Heart left ventricle (tissue), 16 donors: ENCODE measurements around the gene ORM2. TPM values are rescaled to one million over a fixed set of nuclear protein-coding genes. Genes with fewer than 3 reads are reported as not detected.
"Not testable (repeated sequence)": the region's sequence is repeated elsewhere in the genome, so short reads cannot be mapped to it uniquely, and the experiment has no call there.

Experiments
- ATAC-seq, 4 donors: fragments of 200-7000 bp; cut with Tn5 transposase; one replicate each; pipeline ENCODE4 v1.9.1; 2020 to 2022; ENCODE audit warnings: moderate library complexity in 4 of 4, mild to moderate bottlenecking in 3 of 4, moderate number of reproducible peaks in 1 of 4
- DNase-seq, 5 donors: peaks; one replicate each; pipeline ENCODE4 v3.0.0-alpha.2; 2020
- H3K27ac ChIP-seq, 12 donors: fragments of 200-600 bp; sonication (generic) in 4 of 12; one replicate each; pipeline versions ENCODE4 v1.5.0 to v1.8.0; 2016 to 2022; ENCODE audit warnings: mild to moderate bottlenecking in 2 of 12
- H3K27me3 ChIP-seq, 9 donors: fragments of 200-600 bp; sonication (generic) in 2 of 9; one replicate each; pipeline versions ENCODE4 v1.5.1 to v1.8.0; 2016 to 2022; ENCODE audit warnings: mild to moderate bottlenecking in 3 of 9
- H3K36me3 ChIP-seq, 9 donors: fragments of 200-600 bp; sonication (generic) in 2 of 9; one replicate each; pipeline versions ENCODE4 v1.5.0 to v1.8.0; 2018 to 2022; ENCODE audit warnings: mild to moderate bottlenecking in 2 of 9
- H3K4me1 ChIP-seq, 12 donors: fragments of 200-600 bp; sonication (generic) in 4 of 12; one replicate each; pipeline versions ENCODE4 v1.5.0 to v1.8.0; 2016 to 2022; ENCODE audit warnings: mild to moderate bottlenecking in 3 of 12
- H3K4me3 ChIP-seq, 12 donors: fragments of 200-600 bp; sonication (generic) in 4 of 12; one replicate each; pipeline versions ENCODE4 v1.5.0 to v1.8.0; 2017 to 2022; ENCODE audit warnings: mild to moderate bottlenecking in 9 of 12, moderate library complexity in 4 of 12
- H3K9me3 ChIP-seq, 12 donors: fragments of 200-600 bp; sonication (generic) in 4 of 12; one replicate each; pipeline versions ENCODE4 v1.5.0 to v1.8.0; 2016 to 2022; ENCODE audit warnings: mild to moderate bottlenecking in 1 of 12
- CTCF ChIP-seq, 12 donors: fragments of 200-600 bp; sonication (generic) in 4 of 12; IDR thresholded peaks; one replicate each; pipeline versions ENCODE4 v1.5.0 to v1.8.0; 2018 to 2022; ENCODE audit warnings: antibody characterized with exemption in 12 of 12, mild to moderate bottlenecking in 5 of 12
- POLR2A ChIP-seq, 2 donors: fragments of 450-650 bp; IDR thresholded peaks; one replicate each; pipeline ENCODE4 v1.6.1; 2017; ENCODE audit warnings: antibody characterized with exemption in 2 of 2, mild to moderate bottlenecking in 2 of 2, moderate library complexity in 2 of 2
- WGBS, 4 donors: extraction: QIAGEN DNeasy Blood & Tissue Kit in 2 of 4; methylation state at CpG; one replicate each; pipeline versions ENCODE4 v1.1.5 to v1.1.7; 2013 to 2018; 5-methylcytosine and 5-hydroxymethylcytosine counted together
- intact Hi-C, 10 donors: fragments of 100-400 bp; cut with DNase I; formaldehyde crosslinking; loops; one replicate each; pipeline versions ENCODE4 v1.11.1 to v1.14.2; 2022
- polyA plus RNA-seq, 2 donors: library from polyadenylated mRNA; stranded (reverse); fragments of 200-250 nt; gene quantifications; one replicate each; pipeline ENCODE4 v1.2.3, GENCODE V29; 2013
- total RNA-seq, 9 donors: library from RNA; depleted of rRNA in 2 of 9; stranded (reverse); fragments of >200 nt in 2 of 9; fragmentation: NEBNext Ultra II Directional in 3 of 9; extraction: Animal tissue kit (Norgen Biotek cat#: 25700) in 3 of 9; gene quantifications; one replicate each; pipeline versions ENCODE4 v1.1.0 to v1.2.4, GENCODE V29; 2016 to 2023
- donor health status: ischemic (EF 13 %, LVEDD 7.1; RV severe dilation, severe dysfunction).
- donor health status: healthy with polysubstance abuse.
- donor health status: DM: no; HTN: yes; CAD: no.
- donor health status: DM: no; HTN: no; CAD: no.
- donor health status: ischemic (EF 25% LVEDD 6.9; RV normal size, moderate dysfunction).
- donor health status: ischemic (EF 25% LVEDD 5.7; RV mildly dilated, moderate dysfunction).
- donor health status: healthy.
- donor health status: DM: yes; HTN: yes; CAD: no.
- donor health status: ischemic (EF 35%, LVEDD 5.7; RV mildly dilated, moderate dysfunction).
- donor health status: nonischemic (EF 11% LVEDD 7.7; RV severe dilation, severe dysfunction).
- donor health status: DM: yes; HTN: yes; CAD: no.
- donor health status: PGD.
- donor health status: ischemic (EF 29% LVEDD 5.4; RV normal size, mild dysfunction).
- donor health status: nonischemic (EF 23%, LVEDD 6.1; RV moderate dilation, normal function).

The ORM2 gene
- total and polyA plus RNA-seq, 11 donors = 0.14 TPM; not detected in 10

GRCh38 chr9:114316605-114317230 lies 13.0 kb upstream of the ORM2 start:
- ATAC-seq = no peak
- Histone ChIP-seq H3K4me3 (no peak overlapping the region), H3K27me3 (peaks cover 0 to 7% (median 0%) of the 10 kb centered on the region in 9 donors), H3K9me3 (peaks cover 0 to 5% (median 0%) of the 10 kb centered on the region in 12 donors), H3K36me3 (peaks cover 0 to 2% (median 0%) of the 10 kb centered on the region in 9 donors), H3K27ac (no peak overlapping the region), H3K4me1 (no peaks in the 10 kb centered on the region)
- intact Hi-C loops = no loop called here
- TF ChIP-seq POLR2A (IDR thresholded peaks at IDR 0.05) = no peak
- 77 to 84% (median 84%) methylated on average over 10 of the region's 10 CpGs for WGBS, 4 donors
- peak in 1 of 5 donors; percentile 5 for DNase-seq

- Histone ChIP-seq H3K36me3 (no peaks in the 10 kb centered on the region), H3K9me3 (peaks cover 0 to 5% (median 0%) of the 10 kb centered on the region in 12 donors), H3K27ac (no peak overlapping the region), H3K27me3 (peaks cover 0 to 7% (median 0%) of the 10 kb centered on the region in 9 donors), H3K4me3 (no peak overlapping the region), H3K4me1 (no peaks in the 10 kb centered on the region)
- intact Hi-C loops = no loop called here
- DNase-seq (no peak), ATAC-seq (no peak)
- TF ChIP-seq CTCF (IDR thresholded peaks at IDR 0.05) (no peak), POLR2A (IDR thresholded peaks at IDR 0.05) (no peak)
- 78 to 83% (median 81%) methylated on average over 8 of the region's 8 CpGs for WGBS, 4 donors
These were observed 11.9 kb upstream of the ORM2 start for GRCh38 chr9:114317665-114318357.

GRCh38 chr9:114318416-114318815 lies 11.3 kb upstream of the ORM2 start:
- Histone ChIP-seq H3K4me3 (no peak overlapping the region), H3K9me3 (peaks cover 0 to 5% (median 0%) of the 10 kb centered on the region in 12 donors), H3K27me3 (peaks cover 0 to 7% (median 0%) of the 10 kb centered on the region in 9 donors), H3K36me3 (no peaks in the 10 kb centered on the region), H3K4me1 (no peaks in the 10 kb centered on the region), H3K27ac (no peak overlapping the region)
- WGBS, 4 donors = 83 to 90% (median 88%) methylated on average over 8 of the region's 8 CpGs
- no peak for DNase-seq
- TF ChIP-seq POLR2A (IDR thresholded peaks at IDR 0.05) = no peak
- TF ChIP-seq CTCF (IDR thresholded peaks at IDR 0.05) = no peak
- ATAC-seq = no peak
- intact Hi-C loops = no loop called here

GRCh38 chr9:114319147-114319546 lies 10.5 kb upstream of the ORM2 start:
- H3K27me3 ChIP-seq = peaks cover 0 to 7% (median 0%) of the 10 kb centered on the region in 9 donors
- H3K4me1 ChIP-seq = no peaks in the 10 kb centered on the region
- ATAC-seq (no peak), DNase-seq (no peak)
- TF ChIP-seq POLR2A (IDR thresholded peaks at IDR 0.05) (no peak), CTCF (IDR thresholded peaks at IDR 0.05) (no peak)
- 79 to 88% (median 82%) methylated on average over 3 of the region's 3 CpGs for WGBS, 4 donors
- peaks cover 0 to 5% (median 0%) of the 10 kb centered on the region in 12 donors for H3K9me3 ChIP-seq
- H3K4me3 ChIP-seq = no peak overlapping the region
- no peak overlapping the region for H3K27ac ChIP-seq
- no peaks in the 10 kb centered on the region for H3K36me3 ChIP-seq
- intact Hi-C loops = no loop called here

GRCh38 chr9:114320710-114321109 lies 9.0 kb upstream of the ORM2 start:
- H3K4me3 ChIP-seq, H3K4me1 ChIP-seq, H3K36me3 ChIP-seq, DNase-seq, H3K27me3 ChIP-seq, ATAC-seq, H3K9me3 ChIP-seq, intact Hi-C loops, H3K27ac ChIP-seq: not testable (repeated sequence)
- WGBS, 4 donors = 92 to 96% (median 94%) methylated on average over 7 of the region's 7 CpGs
